Body of pancreas (tissue), 4 donors: Measurements from ENCODE around the gene NLRP6.

Experiments used
- CTCF ChIP-seq, 7 experiments: fragments of 450-650 bp in 4 of 7; fragments of 200-600 bp in 3 of 7; sonication (generic) in 3 of 7; IDR thresholded peaks; one replicate each; pipeline ENCODE4 v1.5.1; 2016 to 2019; ENCODE audit warnings: antibody characterized with exemption in 7 of 7
- POLR2A ChIP-seq, 3 donors: fragments of 450-650 bp; IDR thresholded peaks; one replicate each; pipeline ENCODE4 v1.6.1; 2016; ENCODE audit warnings: antibody characterized with exemption in 3 of 3, mild to moderate bottlenecking in 2 of 3

DNA sequence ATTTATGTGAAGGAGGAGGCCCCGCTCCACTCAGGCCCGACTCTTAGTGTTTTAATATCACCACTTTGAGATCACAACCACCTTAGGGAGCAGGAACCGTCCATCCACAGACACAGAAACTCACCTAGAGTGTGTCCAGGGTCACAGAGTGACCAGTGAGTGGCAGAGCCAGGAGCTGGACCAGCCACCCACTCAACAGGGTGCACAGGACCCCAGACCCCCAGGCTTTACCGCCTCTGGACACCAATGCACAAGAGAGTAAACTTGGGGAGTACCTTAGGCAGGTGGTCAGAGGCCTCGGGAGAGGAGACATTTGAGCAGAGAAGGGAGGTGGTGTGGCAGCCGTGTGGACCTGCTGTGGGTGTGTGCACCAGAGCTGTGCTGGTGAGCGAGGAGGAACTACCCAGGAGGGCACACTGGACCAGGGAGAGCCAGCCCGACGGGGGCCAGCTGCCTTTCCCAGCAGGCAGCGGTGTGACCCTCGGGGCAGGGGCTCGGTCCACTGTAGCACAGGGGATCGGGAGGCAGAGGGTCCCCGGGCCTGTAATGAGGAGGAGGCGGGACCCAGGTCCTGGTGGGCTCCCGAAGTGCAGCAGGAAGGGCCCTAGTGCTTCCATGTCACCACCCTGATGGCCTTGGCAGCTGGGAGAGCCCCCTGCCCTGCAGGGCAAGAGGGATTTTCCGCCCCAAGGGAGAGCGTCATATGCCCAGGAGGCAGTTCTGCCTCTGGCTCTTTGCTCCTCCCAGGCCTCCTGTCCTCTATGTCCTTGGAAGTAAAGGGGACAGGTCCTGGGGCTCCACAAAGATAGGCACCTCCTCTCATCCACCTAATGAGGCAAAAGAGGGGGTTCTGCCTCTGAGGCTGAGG, 7.5 kb upstream of the NLRP6 start:
- no peak for TF ChIP-seq CTCF (IDR thresholded peaks at IDR 0.05)
- TF ChIP-seq POLR2A (IDR thresholded peaks at IDR 0.05), result no peak
